Motor neuron (in vitro differentiated cells): ENCODE results near the gene TRMU. TPM values are rescaled to one million over a fixed set of nuclear protein-coding genes. Genes with fewer than 3 reads are reported as not detected.
A peak's percentile ranks its signal among the peaks of the same experiment; 100 is the strongest.

ENCODE experiments used
- ATAC-seq, 8 experiments: fragments of 200-7000 bp; cut with Tn5 transposase; replicated peaks in 6 of 8; 2 replicates each; pipeline ENCODE4 v1.8.0; 2021; ENCODE audit warnings: mild to moderate bottlenecking in 8 of 8, moderate library complexity in 8 of 8
- H3K27ac ChIP-seq, 2 donors: fragments of 250-450 bp; sonication (Bioruptor Pico); 2 replicates each; pipeline ENCODE4 v1.9.0; 2021; ENCODE audit warnings: antibody characterized with exemption in 2 of 2, mild to moderate bottlenecking in 2 of 2, moderate library complexity in 1 of 2
- H3K4me1 ChIP-seq, 2 donors: fragments of 250-450 bp; sonication (Bioruptor Pico); replicated peaks in 1 of 2; 2 replicates each; pipeline ENCODE4 v1.6.1; 2021; ENCODE audit warnings: antibody characterized with exemption in 2 of 2, mild to moderate bottlenecking in 2 of 2, moderate library complexity in 1 of 2
- H3K4me3 ChIP-seq, 5 donors: fragments of 250-450 bp; sonication (Bioruptor Pico); 2 replicates each; pipeline ENCODE4 v1.9.0; 2021; ENCODE audit warnings: antibody characterized with exemption in 5 of 5, mild to moderate bottlenecking in 5 of 5, moderate library complexity in 4 of 5
- WGBS, 10 experiments: fragments of 450-650 bp; shearing (Covaris generic); methylation state at CpG; one replicate each; pipeline ENCODE4 v1.0.0; 2022; 5-methylcytosine and 5-hydroxymethylcytosine counted together
- in situ Hi-C, 9 experiments: fragments of 400-800 bp; cut with MboI; loops; one replicate each; pipeline ENCODE4 v1.15.0; 2021; ENCODE audit warnings: low sequenced_read_pairs in 9 of 9, low pct_unique_long_range_greater_than_20kb in 2 of 9; ENCODE audit not compliant: unreplicated experiment in 9 of 9
- total RNA-seq, 8 experiments: library from RNA; unstranded; fragments of 300-600 nt; gene quantifications; 2 replicates each; pipeline versions ENCODE4 v1.2.3 to v1.2.4, GENCODE V29; 2022

TRMU gene
- total RNA-seq, 8 experiments from 2014 or later, result 25.0 to 66.9 (median 39.3) TPM

GRCh38 chr22:46355996-46356471 lies 20.5 kb downstream of the TRMU start:
- peaks cover 0 to 3% of the 10 kb centered on the region in 2 donors for H3K4me1 ChIP-seq
- no peak overlapping the region for H3K4me3 ChIP-seq
- in situ Hi-C loops, result loop anchor here in 6 of 9 experiments (10.0 to 25.0 kb wide), 2 partner anchors 181 to 189 kb away; partner anchors contain the start of gene CELSR1 (in 3 of the 6)
- H3K27ac ChIP-seq, result no peak overlapping the region
- 94 to 98% methylated on average over 3 to 6 of the region's 12 CpGs; no CpG with 5 or more reads in 8 of the 10 experiments for WGBS, 10 experiments
- ATAC-seq, result peak in 3 of 8 experiments; percentile 1 to 3 (median 2)

- in situ Hi-C loops, result loop anchor here in 6 of 9 experiments (10.0 to 25.0 kb wide), 2 partner anchors 181 to 188 kb away; partner anchors contain the start of gene CELSR1 (in 3 of the 6)
- no peak overlapping the region for H3K27ac ChIP-seq
- WGBS, 10 experiments, result 86 to 100% (median 100%) methylated on average over 1 to 5 of the region's 23 CpGs; no CpG with 5 or more reads in 5 of the 10 experiments
Observed at GRCh38 chr22:46356496-46357480, 21.3 kb downstream of the TRMU start.

GRCh38 chr22:46357711-46358520 lies 22.4 kb downstream of the TRMU start:
- WGBS, 10 experiments, result 80 to 92% methylated on average over 1 to 2 of the region's 19 CpGs; no CpG with 5 or more reads in 8 of the 10 experiments
- in situ Hi-C loops, result loop anchor here in 6 of 9 experiments (10.0 to 25.0 kb wide), 2 partner anchors 179 to 187 kb away; partner anchors contain the start of gene CELSR1 (in 3 of the 6)
- no peak overlapping the region for H3K27ac ChIP-seq

More at GRCh38 chr22:46356496-46357480, 21.3 kb downstream of the TRMU start:
- Histone ChIP-seq H3K4me3 (no peak overlapping the region), H3K4me1 (peaks cover 0 to 3% of the 10 kb centered on the region in 2 donors)
- ATAC-seq, result peak in 1 of 8 experiments; percentile 6

GRCh38 chr22:46358766-46359165 lies 23.3 kb downstream of the TRMU start:
- H3K4me1 ChIP-seq, result peaks cover 0 to under 1% of the 10 kb centered on the region in 2 donors
- no peak for ATAC-seq
- 78 to 100% (median 85%) methylated on average over 1 to 4 of the region's 6 CpGs; no CpG with 5 or more reads in 4 of the 10 experiments for WGBS, 10 experiments
- in situ Hi-C loops, result loop anchor here in 6 of 9 experiments (10.0 to 25.0 kb wide), 2 partner anchors 179 to 186 kb away; partner anchors contain the start of gene CELSR1 (in 3 of the 6)
- no peak overlapping the region for H3K4me3 ChIP-seq
- no peak overlapping the region for H3K27ac ChIP-seq

More at GRCh38 chr22:46357711-46358520, 22.4 kb downstream of the TRMU start:
- Histone ChIP-seq H3K4me3 (no peak overlapping the region), H3K4me1 (peaks cover 0 to 3% of the 10 kb centered on the region in 2 donors)
- peak in 2 of 8 experiments; percentile 7 to 34 for ATAC-seq

GRCh38 chr22:46359362-46359761 lies 23.8 kb downstream of the TRMU start:
- H3K4me3 ChIP-seq, result no peak overlapping the region
- WGBS, 10 experiments, result 70 to 97% (median 91%) methylated on average over 4 to 6 of the region's 14 CpGs; no CpG with 5 or more reads in 4 of the 10 experiments
- ATAC-seq, result no peak
- in situ Hi-C loops, result loop anchor here in 6 of 9 experiments (10.0 to 25.0 kb wide), 2 partner anchors 178 to 185 kb away; partner anchors contain the start of gene CELSR1 (in 3 of the 6)
- no peak overlapping the region for H3K27ac ChIP-seq
- peaks cover 0 to 5% of the 10 kb centered on the region in 2 donors for H3K4me1 ChIP-seq

- WGBS, 10 experiments, result 40 to 100% (median 72%) methylated on average over 1 to 4 of the region's 5 CpGs; no CpG with 5 or more reads in 2 of the 10 experiments
- Histone ChIP-seq H3K4me3 (no peak overlapping the region), H3K27ac (no peak overlapping the region), H3K4me1 (peaks cover 0 to 6% of the 10 kb centered on the region in 2 donors)
- in situ Hi-C loops, result loop anchor here in 4 of 9 experiments (10.0 to 25.0 kb wide), 2 partner anchors 177 to 185 kb away; partner anchors contain the start of gene CELSR1 (in 3 of the 4)
- ATAC-seq, result no peak
Observed at GRCh38 chr22:46360097-46360496, 24.6 kb downstream of the TRMU start.

- ATAC-seq, result no peak
- Histone ChIP-seq H3K27ac (no peak overlapping the region), H3K4me1 (peaks cover 0 to 6% of the 10 kb centered on the region in 2 donors), H3K4me3 (no peak overlapping the region)
- in situ Hi-C loops, result loop anchor here in 4 of 9 experiments (10.0 to 25.0 kb wide), 2 partner anchors 176 to 184 kb away; partner anchors contain the start of gene CELSR1 (in 3 of the 4)
- WGBS, 10 experiments, result 53 to 100% (median 89%) methylated on average over 1 to 10 of the region's 10 CpGs
Observed at GRCh38 chr22:46360891-46361290, 25.4 kb downstream of the TRMU start.

- peak in 1 of 8 experiments; percentile 8 for ATAC-seq
- in situ Hi-C loops, result loop anchor here in 4 of 9 experiments (10.0 to 25.0 kb wide), 2 partner anchors 175 to 183 kb away; partner anchors contain the start of gene CELSR1 (in 3 of the 4)
- WGBS, 10 experiments, result 67 to 100% (median 86%) methylated on average over 1 to 6 of the region's 11 CpGs; no CpG with 5 or more reads in 3 of the 10 experiments
- Histone ChIP-seq H3K4me3 (no peak overlapping the region), H3K27ac (no peak overlapping the region), H3K4me1 (peaks cover 0 to 6% of the 10 kb centered on the region in 2 donors)
Observed at GRCh38 chr22:46361826-46362202, 26.3 kb downstream of the TRMU start.

- WGBS, 10 experiments, result 35 to 100% (median 94%) methylated on average over 1 to 13 of the region's 25 CpGs; no CpG with 5 or more reads in 5 of the 10 experiments
Observed at GRCh38 chr22:46362203-46362933, 26.9 kb downstream of the TRMU start.

GRCh38 chr22:46362934-46363515 lies 27.5 kb downstream of the TRMU start:
- in situ Hi-C loops, result loop anchor here in 4 of 9 experiments (10.0 to 25.0 kb wide), 2 partner anchors 174 to 182 kb away; partner anchors contain the start of gene CELSR1 (in 3 of the 4)
- no peak for ATAC-seq
- peaks cover 3 to 6% of the 10 kb centered on the region in 2 donors for H3K4me1 ChIP-seq
- 60 to 96% (median 94%) methylated on average over 1 to 5 of the region's 15 CpGs; no CpG with 5 or more reads in 7 of the 10 experiments for WGBS, 10 experiments
- no peak overlapping the region for H3K4me3 ChIP-seq
- H3K27ac ChIP-seq, result no peak overlapping the region

More at GRCh38 chr22:46362203-46362933, 26.9 kb downstream of the TRMU start:
- Histone ChIP-seq H3K4me3 (no peak overlapping the region), H3K4me1 (peaks cover 0 to 6% of the 10 kb centered on the region in 2 donors), H3K27ac (no peak overlapping the region)
- in situ Hi-C loops, result loop anchor here in 4 of 9 experiments (10.0 to 25.0 kb wide), 2 partner anchors 175 to 182 kb away; partner anchors contain the start of gene CELSR1 (in 3 of the 4)
- ATAC-seq, result peak in 1 of 8 experiments; percentile 15
